Endothelial cell of umbilical vein (primary cell): ENCODE data around the gene STX12. TPM values are rescaled to one million over a fixed set of nuclear protein-coding genes. Genes with fewer than 3 reads are reported as not detected.

ENCODE experiments used
- BruUV-seq: library from RNA; stranded (reverse); fragments of 400-500 nt; replicated peaks from 2 replicates; lab custom pipeline; 2021; lab: Mats Ljungman, UMichigan
- CTCF ChIA-PET: fragments of 300-600, 350-600 bp; sonication (Branson Sonifier 250); formaldehyde crosslinking; loops from one replicate; lab custom pipeline; 2021; ENCODE audit warnings: antibody characterized with exemption, inconsistent platforms; lab: Charles Lee
- POLR2A ChIA-PET: fragments of 300-600, 350-600 bp; sonication (Branson Sonifier 250); formaldehyde crosslinking; loops from one replicate; lab custom pipeline; 2021; ENCODE audit warnings: antibody characterized with exemption, inconsistent platforms; lab: Charles Lee
- DNase-seq: peaks from one replicate; pipeline ENCODE4 v3.0.0-alpha.2; 2011; ENCODE audit warnings: low read depth, low spot score
- FAIRE-seq: peaks from 2 replicates; lab custom pipeline; 2011; peaks lifted over from hg19 to GRCh38; lab: Jason Lieb, UNC
- H2AFZ ChIP-seq: 2 replicates; pipeline ENCODE4 v1.6.0; 2012; ENCODE audit warnings: low read depth, low read length, control low read depth, inconsistent platforms
- H3K27ac ChIP-seq: 2 replicates; pipeline ENCODE4 v1.5.1; 2011; ENCODE audit warnings: low read depth, mild to moderate bottlenecking, control low read depth, low read length, moderate library complexity; ENCODE audit not compliant: insufficient read depth
- H3K27me3 ChIP-seq, 2 experiments: 2 replicates each; pipeline versions ENCODE4 v1.6.0 to v1.6.1; 2011; ENCODE audit warnings: low read length in 2 of 2, mixed read lengths in 1 of 2; ENCODE audit not compliant: control insufficient read depth in 2 of 2, insufficient read depth in 2 of 2
- H3K36me3 ChIP-seq, 2 experiments: 2 replicates in 1 of 2; 3 replicates in 1 of 2; pipeline ENCODE4 v1.5.1; 2011; ENCODE audit warnings: low read length in 2 of 2, mild to moderate bottlenecking in 1 of 2, moderate library complexity in 1 of 2; ENCODE audit not compliant: control insufficient read depth in 2 of 2, insufficient read depth in 2 of 2; ENCODE audit errors: extremely low read depth in 1 of 2
- H3K4me1 ChIP-seq: 3 replicates; pipeline ENCODE4 v1.5.1; 2011; ENCODE audit warnings: mild to moderate bottlenecking, low read length; ENCODE audit not compliant: control insufficient read depth, insufficient read depth; ENCODE audit errors: extremely low read depth
- H3K4me2 ChIP-seq: 2 replicates; pipeline ENCODE4 v1.6.1; 2011; ENCODE audit warnings: low read length, control low read depth, mixed read lengths; ENCODE audit not compliant: insufficient read depth
- H3K4me3 ChIP-seq, 3 experiments: fragments of 200-600 bp in 1 of 3; sonication (generic), shearing (Covaris generic) in 1 of 3; replicated peaks in 1 of 3; 2 replicates each; pipeline ENCODE4 v1.5.1; 2011 to 2016; ENCODE audit warnings: control low read depth in 3 of 3, low read length in 3 of 3, mild to moderate bottlenecking in 2 of 3, inconsistent platforms in 1 of 3, low read depth in 1 of 3, moderate library complexity in 1 of 3; ENCODE audit not compliant: insufficient read depth in 1 of 3
- H3K79me2 ChIP-seq: 2 replicates; pipeline ENCODE4 v1.6.0; 2012; ENCODE audit warnings: low read length, inconsistent platforms; ENCODE audit not compliant: control insufficient read depth, insufficient read depth
- H3K9ac ChIP-seq: replicated peaks from 2 replicates; pipeline ENCODE3; 2011; ENCODE audit warnings: low read length, control low read depth; ENCODE audit not compliant: insufficient read depth; ENCODE audit errors: extremely low read depth
- H3K9me1 ChIP-seq: replicated peaks from 3 replicates; pipeline ENCODE4 v1.6.0; 2011; ENCODE audit warnings: mild to moderate bottlenecking, low read length; ENCODE audit not compliant: control insufficient read depth, insufficient read depth; ENCODE audit errors: extremely low read depth
- H3K9me3 ChIP-seq: replicated peaks from 2 replicates; pipeline ENCODE4 v1.5.1; 2012; ENCODE audit warnings: low read length, inconsistent platforms; ENCODE audit not compliant: control insufficient read depth, insufficient read depth
- H4K20me1 ChIP-seq: replicated peaks from 2 replicates; pipeline ENCODE3; 2011; ENCODE audit warnings: mild to moderate bottlenecking, low read length; ENCODE audit not compliant: control insufficient read depth, insufficient read depth; ENCODE audit errors: extremely low read depth
- EZH2 ChIP-seq: IDR thresholded peaks from 2 replicates; pipeline ENCODE4 v1.6.1; 2012; ENCODE audit warnings: borderline replicate concordance, low read depth, mild to moderate bottlenecking, moderate library complexity, low read length, inconsistent platforms; ENCODE audit not compliant: severe bottlenecking
- GATA2 ChIP-seq: IDR thresholded peaks from 2 replicates; pipeline ENCODE4 v1.7.0; 2011; ENCODE audit warnings: low read depth, mild to moderate bottlenecking, moderate library complexity, mixed read lengths, low read length; ENCODE audit not compliant: insufficient read length, insufficient read depth
- JUN ChIP-seq: IDR thresholded peaks from 2 replicates; pipeline ENCODE4 v1.6.1; 2011; ENCODE audit warnings: borderline replicate concordance, low read depth; ENCODE audit not compliant: insufficient read length, insufficient read depth
- MYC ChIP-seq: IDR thresholded peaks from one replicate; pipeline ENCODE4 v1.6.1; 2011; ENCODE audit warnings: mild to moderate bottlenecking, low read depth, low read length
- POLR2A ChIP-seq: IDR thresholded peaks from 2 replicates; pipeline ENCODE4 v1.6.1; 2012; ENCODE audit warnings: low read depth, mild to moderate bottlenecking, control low read depth, low read length
- POLR2AphosphoS5 ChIP-seq: IDR thresholded peaks from 2 replicates; pipeline ENCODE4 v1.6.1; 2012; ENCODE audit warnings: low read depth, mild to moderate bottlenecking, control low read depth, low read length, moderate library complexity; ENCODE audit not compliant: insufficient read depth
- dilution Hi-C: fragments of 300-500 bp; cut with MboI; formaldehyde crosslinking; loops from one replicate; pipeline ENCODE4 v1.15.0; 2019; ENCODE audit warnings: low sequenced_read_pairs; ENCODE audit not compliant: extremely low pct_ligation_motif_present
- intact Hi-C: fragments of 100-400 bp; cut with micrococcal nuclease; formaldehyde crosslinking; loops from one replicate; pipeline ENCODE4 v1.10.0; 2022
- polyA plus RNA-seq, 4 experiments: library from polyadenylated mRNA; depleted of rRNA in 3 of 4; stranded (reverse) in 3 of 4; unstranded in 1 of 4; fragments of >200 nt; gene quantifications; 2 replicates each; pipeline versions ENCODE4 v1.2.1 to v1.2.3, GENCODE V29; 2011 to 2012; ENCODE audit warnings: missing spikeins in 1 of 4
- total RNA-seq: library from RNA; stranded (reverse); gene quantifications from 2 replicates; pipeline ENCODE4 v1.2.3, GENCODE V29; 2021
- TF ChIP-seq, protein P1 (sequence below): IDR thresholded peaks from 2 replicates; pipeline ENCODE4 v1.6.1; 2011; ENCODE audit not compliant: insufficient read depth, insufficient read length
- TF ChIP-seq, protein P2 (sequence below), 2 donors: IDR thresholded peaks; 1 replicate in 1 of 2; 2 replicates in 1 of 2; pipeline ENCODE4 v1.5.1; 2011; ENCODE audit warnings: low read length in 2 of 2, mild to moderate bottlenecking in 2 of 2, moderate library complexity in 2 of 2, control low read depth in 1 of 2, inconsistent platforms in 1 of 2, low read depth in 1 of 2; ENCODE audit not compliant: insufficient read depth in 1 of 2; ENCODE audit errors: extremely low read depth in 1 of 2

The STX12 gene
- total and polyA plus RNA-seq, 2 donors (not counting 3 experiments of a cell fraction or from before 2014, with no cell fraction given): 28.7 to 90.3 TPM

DNA sequence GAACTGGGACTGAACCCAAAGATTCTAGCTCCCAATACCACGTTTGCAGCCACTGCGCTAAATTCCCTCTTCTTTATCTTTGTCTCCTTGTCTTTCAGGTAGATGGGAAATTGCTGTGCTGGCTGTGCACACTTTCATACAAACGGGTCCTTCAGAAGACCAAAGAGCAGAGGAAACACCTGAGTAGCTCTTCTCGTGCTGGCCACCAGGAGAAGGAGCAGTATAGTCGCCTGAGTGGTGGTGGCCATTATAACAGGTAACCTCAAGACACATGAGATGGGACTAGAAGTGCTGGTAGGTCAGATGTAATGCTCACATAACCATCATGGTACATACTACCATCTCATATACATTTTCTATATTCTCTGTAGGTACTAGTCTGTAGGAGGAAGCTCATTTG lies 28.5 kb upstream of the STX12 start:
- H3K9ac ChIP-seq: no peak overlapping the region
- CTCF ChIA-PET: interaction anchor here (0.8 to 1.5 kb wide), 3 partner anchors 16 to 25 kb away, joined by 3 to 4 read pairs (median 4); partner anchors contain the start of gene FAM76A
- no peak overlapping the region for H3K4me3 ChIP-seq
- BruUV-seq: no TSS peak
- no peak overlapping the region for H2AFZ ChIP-seq
- no peaks in the 10 kb centered on the region for H4K20me1 ChIP-seq
- peaks cover under 1% of the 10 kb centered on the region in 2 experiments for H3K36me3 ChIP-seq
- H3K79me2 ChIP-seq: no peaks in the 10 kb centered on the region
- H3K4me1 ChIP-seq: no peaks in the 10 kb centered on the region
- DNase-seq (no peak), FAIRE-seq (no peak)
- no peaks in the 10 kb centered on the region for H3K9me3 ChIP-seq
- dilution Hi-C loops (no loop called here), intact Hi-C loops (no loop called here)
- TF ChIP-seq GATA2 (no peak), MYC (no peak), EZH2 (no peak), JUN (no peak), POLR2A (no peak), POLR2AphosphoS5 (no peak)
- TF ChIP-seq, protein P1, sequence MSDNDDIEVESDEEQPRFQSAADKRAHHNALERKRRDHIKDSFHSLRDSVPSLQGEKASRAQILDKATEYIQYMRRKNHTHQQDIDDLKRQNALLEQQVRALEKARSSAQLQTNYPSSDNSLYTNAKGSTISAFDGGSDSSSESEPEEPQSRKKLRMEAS: no peak
- TF ChIP-seq, protein P2, sequence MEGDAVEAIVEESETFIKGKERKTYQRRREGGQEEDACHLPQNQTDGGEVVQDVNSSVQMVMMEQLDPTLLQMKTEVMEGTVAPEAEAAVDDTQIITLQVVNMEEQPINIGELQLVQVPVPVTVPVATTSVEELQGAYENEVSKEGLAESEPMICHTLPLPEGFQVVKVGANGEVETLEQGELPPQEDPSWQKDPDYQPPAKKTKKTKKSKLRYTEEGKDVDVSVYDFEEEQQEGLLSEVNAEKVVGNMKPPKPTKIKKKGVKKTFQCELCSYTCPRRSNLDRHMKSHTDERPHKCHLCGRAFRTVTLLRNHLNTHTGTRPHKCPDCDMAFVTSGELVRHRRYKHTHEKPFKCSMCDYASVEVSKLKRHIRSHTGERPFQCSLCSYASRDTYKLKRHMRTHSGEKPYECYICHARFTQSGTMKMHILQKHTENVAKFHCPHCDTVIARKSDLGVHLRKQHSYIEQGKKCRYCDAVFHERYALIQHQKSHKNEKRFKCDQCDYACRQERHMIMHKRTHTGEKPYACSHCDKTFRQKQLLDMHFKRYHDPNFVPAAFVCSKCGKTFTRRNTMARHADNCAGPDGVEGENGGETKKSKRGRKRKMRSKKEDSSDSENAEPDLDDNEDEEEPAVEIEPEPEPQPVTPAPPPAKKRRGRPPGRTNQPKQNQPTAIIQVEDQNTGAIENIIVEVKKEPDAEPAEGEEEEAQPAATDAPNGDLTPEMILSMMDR (IDR thresholded peaks at IDR 0.05; ENCODE audit: extremely low read depth in 1 of 2, insufficient read depth in 1 of 2, low read depth in 1 of 2, low read length in 2 of 2): no peak
- no peaks in the 10 kb centered on the region for H3K9me1 ChIP-seq
- POLR2A ChIA-PET: no interaction called here
- H3K27ac ChIP-seq: no peak overlapping the region
- no peaks in the 10 kb centered on the region for H3K27me3 ChIP-seq
- no peak overlapping the region for H3K4me2 ChIP-seq
